Measurements from ENCODE around the gene LY9. TPM values are rescaled to one million over a fixed set of nuclear protein-coding genes. Genes with fewer than 3 reads are reported as not detected.

Gene LY9
- total and polyA plus RNA-seq, 2 of the 13 experiments (the other 11 are each of a cell fraction or from before 2014, with no cell fraction given): not detected

- no peak for TF ChIP-seq ZNF574 (CRISPR knock-in tag; IDR thresholded peaks at IDR 0.05)
- TF ChIP-seq HNF1B (CRISPR knock-in tag; IDR thresholded peaks at IDR 0.05): no peak
- TF ChIP-seq ZNF883 (CRISPR knock-in tag; IDR thresholded peaks at IDR 0.05; ENCODE audit: not compliant biosample characterization): no peak
- TF ChIP-seq ARNTL (CRISPR knock-in tag; IDR thresholded peaks at IDR 0.05): no peak
Measured at GRCh38 chr1:160864173-160864572, 68.2 kb downstream of the LY9 start (continued).

GRCh38 chr1:160865337-160865736 lies 69.4 kb downstream of the LY9 start:
- CTCF ChIA-PET (ENCODE audit: low intra/inter-chr PET ratio, low total read pairs): no interaction called here
- in situ Hi-C loops (cut with HindIII; ENCODE audit: extremely low pct_ligation_motif_present, low pct_unique_long_range_greater_than_20kb) (no loop called here), intact Hi-C loops (cut with micrococcal nuclease; ENCODE audit: unreplicated experiment) (no loop called here)
- Histone ChIP-seq H3K4me2 (ENCODE audit: low read depth, low read length) (peak overlapping the region; percentile 38), H3K79me2 (ENCODE audit: insufficient read depth, low read length) (no peaks in the 10 kb centered on the region), H3K27me3 (ENCODE audit: control insufficient read depth in 1 of 2, insufficient read depth in 2 of 2, low read length in 2 of 2) (no peaks in the 10 kb centered on the region), H2AFZ (ENCODE audit: low read length) (no peak overlapping the region), H3K36me3 (replicated peaks in 1 of 2; ENCODE audit: control insufficient read depth in 1 of 2, insufficient read depth in 2 of 2, low read length in 2 of 2) (no peaks in the 10 kb centered on the region), H3K9me3 (ENCODE audit: low read length) (no peaks in the 10 kb centered on the region), H3K27ac (ENCODE audit: extremely low read length, insufficient read depth, low read length) (no peak overlapping the region), H4K20me1 (ENCODE audit: insufficient read depth, low read length) (no peaks in the 10 kb centered on the region), H3K9ac (ENCODE audit: insufficient read depth, low read depth, low read length) (no peak overlapping the region), H3K4me3 (replicated peaks in 1 of 3; ENCODE audit: insufficient read depth in 1 of 3, low read depth in 2 of 3, low read length in 3 of 3) (no peak overlapping the region; a peak in 1 of 6 replicates), H3K4me1 (ENCODE audit: insufficient read depth, low read length) (peaks cover 35% of the 10 kb centered on the region)
- TF ChIP-seq, protein P1, sequence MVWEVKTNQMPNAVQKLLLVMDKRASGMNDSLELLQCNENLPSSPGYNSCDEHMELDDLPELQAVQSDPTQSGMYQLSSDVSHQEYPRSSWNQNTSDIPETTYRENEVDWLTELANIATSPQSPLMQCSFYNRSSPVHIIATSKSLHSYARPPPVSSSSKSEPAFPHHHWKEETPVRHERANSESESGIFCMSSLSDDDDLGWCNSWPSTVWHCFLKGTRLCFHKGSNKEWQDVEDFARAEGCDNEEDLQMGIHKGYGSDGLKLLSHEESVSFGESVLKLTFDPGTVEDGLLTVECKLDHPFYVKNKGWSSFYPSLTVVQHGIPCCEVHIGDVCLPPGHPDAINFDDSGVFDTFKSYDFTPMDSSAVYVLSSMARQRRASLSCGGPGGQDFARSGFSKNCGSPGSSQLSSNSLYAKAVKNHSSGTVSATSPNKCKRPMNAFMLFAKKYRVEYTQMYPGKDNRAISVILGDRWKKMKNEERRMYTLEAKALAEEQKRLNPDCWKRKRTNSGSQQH (CRISPR knock-in tag; IDR thresholded peaks at IDR 0.05; ENCODE audit: low read depth): no peak
- BruUV-seq (replicated peaks): no TSS peak
- FAIRE-seq (no peak), ATAC-seq (no peak), DNase-seq (ENCODE audit: low spot score) (no peak)
- 37% methylated on average over 5 of the region's 5 CpGs for WGBS (ENCODE audit: low lambda C conversion rate)
- POLR2A ChIA-PET: no interaction called here

Data from HepG2 (cell line).